Ovary (tissue), 9 donors: ENCODE measurements around the gene DHX8. TPM values are rescaled to one million over a fixed set of nuclear protein-coding genes. Genes with fewer than 3 reads are reported as not detected.
"Not testable (repeated sequence)": the region's sequence is repeated elsewhere in the genome, so short reads cannot be mapped to it uniquely, and the experiment has no call there.

Experiments
- DNase-seq, 5 donors: peaks; one replicate each; pipeline ENCODE4 v3.0.0-alpha.2; 2019 to 2020
- H3K27ac ChIP-seq, 2 donors: fragments of 200-600 bp; one replicate each; pipeline versions ENCODE4 v1.5.1 to v1.8.0; 2019 to 2022
- H3K27me3 ChIP-seq: fragments of 200-600 bp; one replicate; pipeline ENCODE4 v1.8.0; 2022
- H3K36me3 ChIP-seq: fragments of 200-600 bp; sonication (generic); one replicate; pipeline ENCODE4 v1.5.1; 2019
- H3K4me1 ChIP-seq: one replicate; pipeline ENCODE4 v1.8.1; 2013; ENCODE audit warnings: mild to moderate bottlenecking, moderate library complexity; ENCODE audit not compliant: insufficient read depth
- H3K4me3 ChIP-seq: fragments of 200-600 bp; sonication (generic); one replicate; pipeline ENCODE4 v1.5.1; 2017
- H3K9me3 ChIP-seq, 2 donors: fragments of 200-600 bp in 1 of 2; sonication (generic) in 1 of 2; one replicate each; pipeline versions ENCODE4 v1.5.1 to v1.8.1; 2013 to 2019; ENCODE audit warnings: mild to moderate bottlenecking in 1 of 2, moderate library complexity in 1 of 2
- EP300 ChIP-seq: sonication (generic); formaldehyde crosslinking; IDR thresholded peaks from one replicate; pipeline ENCODE4 v1.6.1; 2017; ENCODE audit warnings: antibody characterized with exemption
- POLR2A ChIP-seq: fragments of 450-650 bp; IDR thresholded peaks from one replicate; pipeline ENCODE4 v1.6.1; 2017; ENCODE audit warnings: antibody characterized with exemption, mild to moderate bottlenecking, moderate library complexity
- WGBS, 3 donors: extraction: QIAGEN DNeasy Blood & Tissue Kit in 1 of 3; methylation state at CpG; one replicate each; pipeline versions ENCODE4 v1.1.5 to v1.1.7; 2013 to 2017; 5-methylcytosine and 5-hydroxymethylcytosine counted together
- intact Hi-C, 4 donors: fragments of 100-400 bp; cut with DNase I; formaldehyde crosslinking; loops; one replicate each; pipeline versions ENCODE4 v1.11.0 to v1.15.1; 2022 to 2023
- polyA plus RNA-seq, 2 donors: library from polyadenylated mRNA; stranded (reverse); fragments of 200-250 nt in 1 of 2; fragments of 350-450 nt in 1 of 2; fragmentation: Illumina TruSeq in 1 of 2; extraction: RNeasy Lipid Tissue Mini Kit (QIAGEN cat#74804) in 1 of 2; gene quantifications; one replicate each; pipeline ENCODE4 v1.2.3, GENCODE V29; 2013 to 2014
- total RNA-seq, 7 donors: library from RNA; depleted of rRNA in 2 of 7; stranded (reverse); fragments of >200 nt in 2 of 7; fragmentation: NEBNext Ultra II Directional in 3 of 7; extraction: Animal tissue kit (Norgen Biotek cat#: 25700) in 3 of 7; gene quantifications; one replicate each; pipeline versions ENCODE4 v1.1.0 to v1.2.4, GENCODE V29; 2016 to 2023
- TF ChIP-seq, protein P1 (sequence below), 3 donors: fragments of 450-650 bp in 2 of 3; fragments of 200-600 bp in 1 of 3; IDR thresholded peaks; one replicate each; pipeline versions ENCODE4 v1.5.1 to v1.8.0; 2016 to 2022; ENCODE audit warnings: antibody characterized with exemption in 3 of 3, mild to moderate bottlenecking in 1 of 3
- donor health status: DM: no; HTN: no; CAD: no; lungs with moderate emphysema.
- donor health status: DM: no; HTN: no; CAD: no.
- donor health status: Bipolar disorder and iron deficiency.
- donor health status: DM: yes; HTN: yes; CAD: no.
- donor health status: DM: no; HTN: no; CAD: no.
- donor health status: DM: yes; HTN: yes; CAD: no.

Gene DHX8
- total and polyA plus RNA-seq, 9 donors, result 14.6 to 55.1 (median 37.1) TPM

DNA sequence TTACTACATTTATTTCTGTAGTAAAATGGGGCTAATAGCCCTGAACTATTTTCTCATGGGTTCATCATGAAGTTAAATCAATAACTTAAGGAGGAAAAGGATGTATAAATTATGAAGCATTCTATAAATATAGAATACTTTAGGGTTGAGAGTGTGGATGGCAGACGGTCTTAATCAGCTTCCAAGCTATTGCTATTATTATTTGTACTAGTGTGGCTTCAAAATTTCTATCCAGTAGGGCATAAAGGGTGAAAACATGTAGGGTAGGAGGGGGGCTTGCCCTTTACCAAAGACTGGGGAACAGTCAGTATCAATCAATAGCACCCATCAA, 26.4 kb upstream of the DHX8 start:
- 66 to 82% (median 76%) methylated on average over 1 of the region's 1 CpG for WGBS, 3 donors
- TF ChIP-seq POLR2A (no peak), EP300 (no peak)
- TF ChIP-seq, protein P1, sequence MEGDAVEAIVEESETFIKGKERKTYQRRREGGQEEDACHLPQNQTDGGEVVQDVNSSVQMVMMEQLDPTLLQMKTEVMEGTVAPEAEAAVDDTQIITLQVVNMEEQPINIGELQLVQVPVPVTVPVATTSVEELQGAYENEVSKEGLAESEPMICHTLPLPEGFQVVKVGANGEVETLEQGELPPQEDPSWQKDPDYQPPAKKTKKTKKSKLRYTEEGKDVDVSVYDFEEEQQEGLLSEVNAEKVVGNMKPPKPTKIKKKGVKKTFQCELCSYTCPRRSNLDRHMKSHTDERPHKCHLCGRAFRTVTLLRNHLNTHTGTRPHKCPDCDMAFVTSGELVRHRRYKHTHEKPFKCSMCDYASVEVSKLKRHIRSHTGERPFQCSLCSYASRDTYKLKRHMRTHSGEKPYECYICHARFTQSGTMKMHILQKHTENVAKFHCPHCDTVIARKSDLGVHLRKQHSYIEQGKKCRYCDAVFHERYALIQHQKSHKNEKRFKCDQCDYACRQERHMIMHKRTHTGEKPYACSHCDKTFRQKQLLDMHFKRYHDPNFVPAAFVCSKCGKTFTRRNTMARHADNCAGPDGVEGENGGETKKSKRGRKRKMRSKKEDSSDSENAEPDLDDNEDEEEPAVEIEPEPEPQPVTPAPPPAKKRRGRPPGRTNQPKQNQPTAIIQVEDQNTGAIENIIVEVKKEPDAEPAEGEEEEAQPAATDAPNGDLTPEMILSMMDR (IDR thresholded peaks at IDR 0.05), result no peak
- no peak overlapping the region for H3K27ac ChIP-seq

DNA sequence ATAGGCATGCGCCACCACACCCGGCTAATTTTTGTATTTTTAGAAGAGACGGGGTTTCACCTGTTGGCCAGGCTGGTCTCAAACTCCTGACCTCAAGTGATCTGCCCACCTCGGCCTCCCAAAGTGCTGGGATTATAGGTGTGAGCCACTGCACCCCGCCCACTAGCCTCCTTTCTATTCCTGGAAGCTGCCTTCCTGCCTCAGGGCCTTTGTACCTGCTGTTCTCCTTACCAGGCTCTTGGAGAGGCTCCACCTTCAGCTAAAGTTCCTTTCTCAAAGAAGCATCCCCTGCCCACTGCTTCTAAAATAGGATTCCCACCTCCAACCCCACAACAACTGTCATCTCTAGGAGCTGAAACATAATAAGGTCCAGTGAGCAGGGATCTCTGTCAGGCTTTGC, 23.9 kb upstream of the DHX8 start:
- intact Hi-C loops, H3K27me3 ChIP-seq, DNase-seq, H3K27ac ChIP-seq, H3K4me1 ChIP-seq, H3K9me3 ChIP-seq, H3K36me3 ChIP-seq, H3K4me3 ChIP-seq: not testable (repeated sequence)
- 92 to 98% (median 94%) methylated on average over 5 of the region's 5 CpGs for WGBS, 3 donors

More for the DNA sequence above, 26.4 kb upstream of the DHX8 start:
- no peak overlapping the region for H3K4me3 ChIP-seq
- H3K9me3 ChIP-seq, result no peaks in the 10 kb centered on the region
- no peaks in the 10 kb centered on the region for H3K4me1 ChIP-seq
- no peaks in the 10 kb centered on the region for H3K36me3 ChIP-seq
- DNase-seq, result no peak
- intact Hi-C loops, result no loop called here
- no peaks in the 10 kb centered on the region for H3K27me3 ChIP-seq

DNA sequence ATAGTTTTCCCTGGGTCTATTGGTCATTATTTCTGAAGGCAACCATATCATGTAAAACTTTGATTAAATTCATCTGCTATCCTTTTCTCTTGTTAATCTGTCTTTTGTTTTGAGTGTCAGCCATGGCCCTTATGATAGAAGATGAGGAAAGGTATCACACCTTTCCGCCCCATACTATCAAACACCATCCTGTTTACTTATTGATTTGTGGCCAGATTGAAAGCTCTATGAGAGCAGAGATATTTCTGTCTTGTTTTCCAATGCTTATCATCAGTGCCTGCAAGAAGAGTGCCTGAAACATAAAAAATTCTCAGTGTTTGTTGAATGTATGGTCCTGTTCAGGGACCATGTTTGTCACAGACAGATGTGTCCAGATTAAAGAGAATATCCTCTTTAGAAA, 22.6 kb upstream of the DHX8 start:
- TF ChIP-seq POLR2A (no peak), EP300 (no peak)
- TF ChIP-seq, protein P1 (IDR thresholded peaks at IDR 0.05), result no peak
- intact Hi-C loops, result no loop called here

DNA sequence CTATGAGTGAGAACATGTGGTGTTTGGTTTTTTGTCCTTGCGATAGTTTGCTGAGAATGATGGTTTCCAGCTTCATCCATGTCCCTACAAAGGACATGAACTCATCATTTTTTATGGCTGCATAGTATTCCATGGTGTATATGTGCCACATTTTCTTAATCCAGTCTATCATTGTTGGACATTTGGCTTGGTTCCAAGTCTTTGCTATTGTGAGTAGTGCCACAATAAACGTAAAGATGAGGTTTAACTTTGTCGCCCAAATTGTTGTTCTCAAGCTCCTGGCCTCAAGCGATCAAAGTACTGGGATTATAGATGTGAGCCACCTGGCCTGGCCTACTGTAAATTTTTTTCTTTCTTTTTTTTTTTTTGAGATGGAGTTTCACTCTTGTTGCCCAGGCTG, 21.2 kb upstream of the DHX8 start:
- H3K36me3 ChIP-seq, result not testable (repeated sequence)
- WGBS, 3 donors, result 86 to 90% (median 86%) methylated on average over 3 to 4 of the region's 4 CpGs

More for the DNA sequence above, 22.6 kb upstream of the DHX8 start:
- no peak overlapping the region for H3K4me3 ChIP-seq
- H3K9me3 ChIP-seq, result no peaks in the 10 kb centered on the region
- no peak for DNase-seq
- WGBS, 3 donors, result 95 to 98% (median 97%) methylated on average over 1 of the region's 1 CpG
- H3K4me1 ChIP-seq, result no peaks in the 10 kb centered on the region
- H3K27ac ChIP-seq, result no peak overlapping the region
- no peaks in the 10 kb centered on the region for H3K36me3 ChIP-seq
- H3K27me3 ChIP-seq, result no peaks in the 10 kb centered on the region

DNA sequence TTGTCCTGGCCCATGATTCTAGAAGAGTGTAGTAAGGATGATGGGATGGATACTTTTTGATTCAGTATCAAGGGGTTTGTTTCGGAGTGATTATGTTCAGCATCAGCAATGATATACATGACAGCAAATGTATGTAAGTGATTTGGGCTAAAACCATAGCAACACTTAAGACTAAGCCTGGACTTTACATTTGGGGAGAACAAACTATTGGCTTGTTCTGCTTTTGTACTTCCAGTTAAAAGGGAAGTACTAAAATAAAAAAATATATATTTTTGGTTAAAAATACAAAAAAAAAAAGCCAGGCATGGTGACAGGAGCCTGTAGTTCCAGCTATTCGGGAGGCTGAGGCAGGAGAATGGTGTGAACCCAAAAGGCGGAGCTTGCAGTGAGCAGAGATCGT, 20.5 kb upstream of the DHX8 start:
- no peaks in the 10 kb centered on the region for H3K4me1 ChIP-seq
- H3K27ac ChIP-seq, result no peak overlapping the region
- H3K27me3 ChIP-seq, result no peaks in the 10 kb centered on the region
- H3K4me3 ChIP-seq, result no peak overlapping the region
- H3K9me3 ChIP-seq, result no peaks in the 10 kb centered on the region
- TF ChIP-seq POLR2A, result no peak
- TF ChIP-seq, protein P1 (IDR thresholded peaks at IDR 0.05), result no peak
- no peak for TF ChIP-seq EP300
- no peaks in the 10 kb centered on the region for H3K36me3 ChIP-seq
- intact Hi-C loops, result no loop called here
- DNase-seq, result no peak
- 90 to 93% (median 91%) methylated on average over 4 of the region's 4 CpGs for WGBS, 3 donors

More for the DNA sequence above, 21.2 kb upstream of the DHX8 start:
- H3K27ac ChIP-seq, H3K4me3 ChIP-seq, H3K9me3 ChIP-seq, H3K27me3 ChIP-seq, intact Hi-C loops, DNase-seq, H3K4me1 ChIP-seq: not testable (repeated sequence)

DNA sequence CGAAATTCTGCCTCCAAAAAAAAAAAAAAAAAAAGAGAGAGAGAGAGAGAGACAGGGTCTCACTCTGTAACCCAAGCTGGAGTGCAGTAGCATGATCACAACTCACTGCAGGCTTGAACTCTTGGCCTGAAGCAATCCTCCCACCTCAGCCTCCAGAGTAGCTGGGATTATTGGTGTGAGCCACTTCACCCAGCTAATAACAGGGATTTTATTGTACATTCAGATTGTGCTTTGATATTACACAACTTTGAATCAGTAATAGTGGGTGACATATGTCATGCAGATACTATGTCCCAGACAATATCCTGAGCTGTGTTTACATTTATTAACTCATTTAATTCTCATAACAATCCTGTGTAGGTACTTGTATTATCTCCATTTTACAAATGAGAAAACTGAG, 19.7 kb upstream of the DHX8 start:
- WGBS, 3 donors, result 76 to 100% (median 94%) methylated on average over 1 of the region's 1 CpG
- no peaks in the 10 kb centered on the region for H3K27me3 ChIP-seq
- intact Hi-C loops, result no loop called here
- no peak overlapping the region for H3K27ac ChIP-seq
- H3K36me3 ChIP-seq, result no peaks in the 10 kb centered on the region
- peaks cover 2% of the 10 kb centered on the region for H3K4me1 ChIP-seq
- no peak for DNase-seq
- H3K9me3 ChIP-seq, result no peaks in the 10 kb centered on the region
- TF ChIP-seq POLR2A (no peak), EP300 (no peak)
- TF ChIP-seq, protein P1 (IDR thresholded peaks at IDR 0.05), result no peak
- H3K4me3 ChIP-seq, result no peak overlapping the region
